ENCODE results near the gene OBP2A.

GRCh38 chr9:135526089-135526729 is 19.7 kb upstream of the OBP2A start:
- TF ChIP-seq CTCF (IDR thresholded peaks at IDR 0.05) (no peak), EP300 (IDR thresholded peaks at IDR 0.05) (no peak), POLR2A (IDR thresholded peaks at IDR 0.05) (no peak)

Data from ovary (tissue), 3 donors.